Right ventricle myocardium inferior (tissue), 1 donor: ENCODE measurements around the gene CLBA1. TPM values are rescaled to one million over a fixed set of nuclear protein-coding genes. Genes with fewer than 3 reads are reported as not detected.
A peak's percentile ranks its signal among the peaks of the same experiment; 100 is the strongest.

Experiments used
- ATAC-seq: fragments of 200-7000 bp; cut with Tn5 transposase; one replicate; pipeline ENCODE4 v1.9.1; 2020; ENCODE audit warnings: mild to moderate bottlenecking, moderate library complexity
- DNase-seq: peaks from one replicate; pipeline ENCODE4 v3.0.0; 2021; ENCODE audit errors: missing footprints
- intact Hi-C: fragments of 100-400 bp; cut with DNase I; formaldehyde crosslinking; loops from one replicate; pipeline ENCODE4 v1.11.0; 2022
- total RNA-seq: library from RNA; stranded (reverse); fragmentation: NEBNext Ultra II Directional; extraction: Animal tissue kit (Norgen Biotek cat#: 25700); gene quantifications from one replicate; pipeline ENCODE4 v1.2.1, GENCODE V29; 2021
- donor health status: DM: no; HTN: yes; CAD: no; lungs with severe emphysema.

Gene CLBA1
- total RNA-seq, 1 donor from 2014 or later, result 1.9 TPM

DNA sequence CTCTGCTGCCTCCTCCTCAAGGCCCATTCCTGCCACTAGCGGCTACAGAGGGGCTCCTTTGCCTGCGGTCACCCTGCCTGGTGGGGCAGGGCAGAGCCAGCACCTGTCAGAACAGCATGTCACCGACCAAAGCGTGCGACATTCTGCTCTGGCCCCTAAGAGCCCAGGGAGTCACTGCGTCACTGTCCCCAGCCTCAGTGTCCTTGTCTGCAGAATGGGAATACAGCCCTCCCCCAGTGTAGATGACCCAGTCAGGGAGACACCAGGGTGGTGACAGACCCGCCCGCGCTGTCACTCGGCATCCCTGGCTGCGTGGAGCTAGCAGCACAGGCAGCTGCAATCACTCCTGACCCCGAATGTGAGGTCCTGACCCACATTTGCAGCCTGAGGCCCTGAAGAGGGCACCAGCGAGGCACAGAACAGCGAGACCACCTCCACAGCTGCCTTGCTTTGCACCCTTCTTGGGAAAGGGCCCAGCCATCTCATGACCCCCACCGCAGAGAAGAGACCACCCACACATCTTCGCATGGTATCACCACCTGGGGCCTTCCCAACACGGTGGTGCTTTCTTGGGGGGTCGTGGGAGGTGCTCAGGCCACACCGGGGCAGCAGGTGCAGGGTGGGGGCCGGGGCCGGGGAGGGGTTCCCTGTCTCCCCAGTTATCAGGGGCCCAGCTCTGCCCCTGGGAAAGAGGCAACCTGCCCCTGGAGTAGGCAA lies 9.9 kb upstream of the CLBA1 start:
- intact Hi-C loops, result loop anchor here (1.0 to 10.0 kb wide), 3 partner anchors 70 to 209 kb away; partner anchors contain the start of gene NUDT14
- DNase-seq (peak; percentile 43), ATAC-seq (no peak)

DNA sequence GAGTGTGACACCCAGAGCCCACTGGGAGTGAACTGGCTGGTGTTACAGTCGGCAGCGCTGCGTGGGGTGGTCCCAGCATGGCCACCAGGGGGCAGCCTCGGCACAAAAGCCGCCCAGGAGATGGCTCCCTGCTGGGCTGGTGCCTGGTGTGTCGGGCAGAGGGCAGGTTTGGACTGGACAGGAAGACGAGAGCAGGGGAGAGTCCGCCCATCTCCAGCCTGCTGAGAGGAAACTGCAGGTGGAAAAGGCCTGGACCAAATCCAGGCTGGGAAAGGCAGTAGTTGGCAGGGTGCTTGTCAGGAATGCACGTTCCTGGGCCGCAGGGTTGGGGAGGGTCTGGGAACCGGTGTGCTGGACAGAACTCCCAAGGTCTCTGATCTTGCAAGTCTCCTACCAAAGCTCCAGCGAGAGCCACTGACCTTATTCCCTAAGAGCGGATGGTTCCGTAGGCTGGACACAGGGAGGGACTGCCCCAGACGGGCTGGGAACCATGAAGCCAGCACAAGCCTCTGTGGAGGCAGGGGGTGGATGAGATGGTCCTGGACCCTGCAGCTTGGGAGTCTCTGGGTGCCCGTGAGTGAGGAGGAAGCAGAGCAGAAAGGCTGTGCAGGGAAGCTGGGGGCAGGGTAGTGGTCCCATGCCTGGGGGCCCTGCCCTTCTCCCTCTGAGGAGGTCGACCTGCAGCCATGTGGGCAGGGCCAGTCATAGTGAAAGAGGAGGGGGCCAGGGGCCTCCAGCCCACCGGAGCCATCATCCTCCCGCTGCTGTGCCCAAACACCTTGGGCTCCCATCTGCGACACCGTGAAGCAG lies 9.2 kb upstream of the CLBA1 start:
- peak; percentile 74 for ATAC-seq
- intact Hi-C loops, result loop anchor here (1.0 to 10.0 kb wide), 2 partner anchors 69 to 208 kb away; partner anchors contain the start of gene NUDT14
- DNase-seq, result peak; percentile 93

DNA sequence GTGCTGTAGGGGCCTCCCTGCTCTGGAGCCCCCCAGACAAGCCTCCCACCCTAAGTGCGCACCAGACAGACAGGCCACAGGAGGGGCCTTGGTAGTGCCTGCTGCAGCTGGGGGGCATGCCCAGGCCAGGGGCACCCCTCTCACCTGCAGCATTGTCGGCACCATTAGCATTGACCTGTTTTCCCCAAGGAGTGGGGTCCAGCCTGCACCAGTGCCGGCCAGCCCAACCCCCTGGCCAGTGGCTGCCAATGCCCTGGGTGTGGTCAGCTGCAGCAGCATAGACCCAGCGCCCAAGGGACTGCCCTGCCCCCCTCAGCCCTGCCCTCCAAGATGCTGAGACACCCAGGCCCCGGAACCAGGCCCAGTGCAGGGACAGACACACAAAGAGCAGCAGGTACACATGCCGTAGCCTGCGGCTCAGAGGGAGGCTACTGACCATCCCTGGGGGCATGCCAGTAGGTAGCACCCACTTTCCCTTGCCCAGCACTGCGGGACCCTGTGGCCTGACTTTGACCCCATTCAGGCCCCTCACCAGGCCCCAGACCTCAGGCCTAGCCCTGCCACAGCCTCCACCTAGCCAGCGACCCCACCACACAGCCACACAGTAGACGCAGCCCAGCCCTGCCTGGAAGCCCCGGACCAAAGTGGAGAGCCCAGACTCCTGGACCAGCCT lies 8.4 kb upstream of the CLBA1 start:
- intact Hi-C loops, result loop anchor here (10.0 kb wide), 1 partner anchor 208 kb away; the partner anchor contains the start of gene NUDT14
- DNase-seq, result peak; percentile 67
- ATAC-seq, result no peak

DNA sequence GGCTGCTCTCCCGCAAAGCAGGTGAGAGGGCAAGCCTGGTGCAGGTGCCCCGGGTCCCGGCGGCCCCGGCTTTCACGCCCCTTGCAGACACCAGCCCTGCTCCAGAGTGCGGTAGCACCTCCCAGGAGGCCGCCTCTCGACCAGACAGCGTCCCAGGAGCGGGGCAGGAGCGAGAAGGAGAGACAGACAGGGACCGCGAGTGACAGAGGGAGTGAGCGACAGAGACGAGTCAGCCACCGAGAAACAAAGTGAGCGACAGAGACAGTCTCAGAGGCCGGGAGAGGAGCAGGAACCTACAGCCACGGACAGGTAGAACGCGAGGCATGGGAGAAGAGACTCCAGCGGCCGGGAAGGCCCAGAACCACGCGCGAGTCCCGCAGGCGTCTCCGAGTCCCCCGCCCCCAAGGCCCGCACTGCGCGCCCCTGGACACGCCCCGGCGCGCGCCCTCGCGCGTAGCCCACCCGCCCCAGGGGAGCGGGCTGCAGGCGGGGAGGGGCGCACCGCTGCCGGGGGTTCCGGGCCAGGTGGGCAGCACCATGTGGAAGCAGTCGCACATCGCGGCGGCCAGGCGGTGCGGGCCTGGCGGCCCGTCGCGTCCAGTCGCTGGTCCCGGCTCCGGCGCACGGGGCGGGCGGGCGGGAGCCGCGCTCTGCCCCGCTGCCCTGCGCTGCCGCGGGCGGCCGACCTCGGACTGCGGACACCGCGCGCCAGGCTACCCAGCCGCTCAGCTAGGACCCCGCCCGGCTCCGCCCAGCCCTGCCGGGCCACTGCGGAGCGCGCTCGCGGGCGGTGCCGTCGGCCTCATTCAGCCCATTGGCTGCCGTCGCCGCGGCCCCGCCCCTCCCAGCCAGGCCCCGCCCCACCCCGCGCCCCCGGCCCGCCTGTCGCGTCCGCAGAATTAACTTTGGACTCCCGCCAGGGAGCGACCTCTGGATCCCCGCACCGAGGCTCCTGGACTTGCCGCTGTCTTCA lies 7.6 kb upstream of the CLBA1 start, which contains the start of gene AHNAK2:
Gene AHNAK2 (minus strand): TSS at position 694 of the 973 bp plus-strand sequence. CDS start 137 bp downstream, at position 557.
- intact Hi-C loops, result loop anchor here (2.0 to 10.0 kb wide), 2 partner anchors 43 to 207 kb away; partner anchors contain the start of genes CDCA4 and NUDT14
- ATAC-seq (peak; percentile 78), DNase-seq (peak; percentile 90)

DNA sequence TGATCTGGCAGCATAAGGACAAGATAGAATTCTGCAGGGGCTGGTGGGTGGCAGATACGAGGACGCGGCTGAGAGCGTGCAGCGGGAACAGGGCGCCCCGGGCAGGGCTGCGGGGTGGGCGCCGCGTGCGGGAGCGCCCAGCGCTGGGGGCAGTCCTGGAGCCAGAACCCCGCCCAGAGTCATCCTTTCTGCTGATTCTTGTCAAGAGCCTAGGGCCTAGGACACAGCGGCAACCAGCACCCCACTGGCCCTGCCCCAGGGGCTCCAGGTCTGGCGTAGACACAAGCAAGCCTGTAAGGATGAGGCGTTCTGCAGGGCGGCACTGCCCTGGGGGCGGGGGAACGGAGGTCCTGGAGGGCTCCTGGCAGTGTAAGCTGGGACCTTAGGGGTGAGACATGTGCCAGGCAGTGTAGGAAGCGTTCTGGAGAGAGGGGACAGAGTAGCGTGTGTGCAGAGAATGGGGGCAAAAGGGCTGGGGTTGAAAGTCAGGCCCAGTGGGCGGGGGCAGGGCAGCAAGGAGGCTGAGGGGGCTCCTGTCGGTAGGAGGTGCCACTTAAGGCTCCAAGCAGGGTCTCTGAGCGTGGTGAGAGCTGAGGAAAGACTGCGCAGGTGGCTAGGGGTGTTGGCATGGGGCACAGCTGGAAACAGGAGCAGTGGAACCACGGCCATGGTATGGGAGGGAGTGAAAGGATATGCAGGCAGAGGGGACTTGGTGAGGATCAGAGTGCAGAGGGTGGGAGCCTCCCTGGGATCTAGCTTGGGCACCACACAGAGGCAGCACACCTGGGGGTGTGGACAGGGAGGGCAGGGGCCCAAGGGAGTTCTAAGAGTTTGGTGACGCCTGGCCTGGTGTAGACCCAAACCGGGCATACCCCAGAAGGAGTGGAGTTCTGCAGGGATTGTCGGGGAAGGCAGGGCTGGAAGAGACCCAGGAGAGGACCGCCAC lies 6.6 kb upstream of the CLBA1 start:
- DNase-seq (peak; percentile 41), ATAC-seq (no peak)
- intact Hi-C loops, result loop anchor here (2.0 to 10.0 kb wide), 2 partner anchors 42 to 206 kb away; partner anchors contain the start of genes CDCA4 and NUDT14

- ATAC-seq (peak; percentile 43), DNase-seq (peak; percentile 71)
- intact Hi-C loops, result loop anchor here (2.0 to 10.0 kb wide), 2 partner anchors 41 to 205 kb away; partner anchors contain the start of genes CDCA4 and NUDT14
Observed at GRCh38 chr14:104979758-104980610, 5.6 kb upstream of the CLBA1 start.

DNA sequence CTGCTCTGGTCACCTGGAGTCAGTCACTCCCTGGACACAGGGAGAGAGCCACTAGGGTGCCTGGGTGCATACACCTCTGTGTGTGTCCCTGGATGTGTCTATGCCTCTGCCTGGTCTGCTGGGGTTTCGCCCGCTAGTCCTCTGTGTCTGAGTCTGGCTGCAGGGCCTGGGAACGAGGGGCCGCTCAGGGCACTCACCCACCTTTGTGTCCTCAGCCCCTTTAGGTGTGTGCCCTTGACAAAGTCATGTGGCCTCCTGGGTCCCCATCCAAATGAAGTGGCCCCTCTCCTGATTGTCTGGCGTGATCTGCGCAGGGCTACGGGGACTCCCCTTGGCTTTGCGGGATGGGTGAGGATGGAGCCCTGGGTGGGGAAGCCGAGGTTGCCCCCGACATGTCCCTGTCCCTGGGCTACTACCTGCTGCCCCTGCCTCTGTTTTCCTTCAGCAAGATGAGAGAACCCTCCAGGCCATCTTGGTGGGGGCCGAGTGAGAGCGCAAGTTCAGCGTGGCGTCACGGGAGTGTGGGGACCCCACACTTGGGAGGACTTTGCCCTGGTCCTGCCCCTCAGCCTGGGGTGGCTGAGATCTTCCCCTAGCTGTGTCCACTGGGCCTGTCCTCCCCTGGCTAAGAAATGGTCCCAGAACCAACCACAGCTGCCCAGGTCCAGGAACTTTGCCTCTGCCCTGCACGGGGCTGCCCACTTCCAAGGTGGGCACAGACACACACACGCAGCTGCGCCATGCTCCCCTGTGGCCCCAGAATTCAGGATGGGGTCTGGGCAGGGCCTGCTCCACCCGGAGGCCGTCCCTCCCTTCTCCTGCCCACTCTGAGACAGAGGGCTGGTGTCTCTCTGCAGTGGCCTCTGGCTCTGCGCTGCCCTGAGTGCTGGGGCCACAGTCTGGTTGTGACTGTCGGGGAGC lies 4.7 kb upstream of the CLBA1 start:
- DNase-seq (peak; percentile 45), ATAC-seq (no peak)

DNA sequence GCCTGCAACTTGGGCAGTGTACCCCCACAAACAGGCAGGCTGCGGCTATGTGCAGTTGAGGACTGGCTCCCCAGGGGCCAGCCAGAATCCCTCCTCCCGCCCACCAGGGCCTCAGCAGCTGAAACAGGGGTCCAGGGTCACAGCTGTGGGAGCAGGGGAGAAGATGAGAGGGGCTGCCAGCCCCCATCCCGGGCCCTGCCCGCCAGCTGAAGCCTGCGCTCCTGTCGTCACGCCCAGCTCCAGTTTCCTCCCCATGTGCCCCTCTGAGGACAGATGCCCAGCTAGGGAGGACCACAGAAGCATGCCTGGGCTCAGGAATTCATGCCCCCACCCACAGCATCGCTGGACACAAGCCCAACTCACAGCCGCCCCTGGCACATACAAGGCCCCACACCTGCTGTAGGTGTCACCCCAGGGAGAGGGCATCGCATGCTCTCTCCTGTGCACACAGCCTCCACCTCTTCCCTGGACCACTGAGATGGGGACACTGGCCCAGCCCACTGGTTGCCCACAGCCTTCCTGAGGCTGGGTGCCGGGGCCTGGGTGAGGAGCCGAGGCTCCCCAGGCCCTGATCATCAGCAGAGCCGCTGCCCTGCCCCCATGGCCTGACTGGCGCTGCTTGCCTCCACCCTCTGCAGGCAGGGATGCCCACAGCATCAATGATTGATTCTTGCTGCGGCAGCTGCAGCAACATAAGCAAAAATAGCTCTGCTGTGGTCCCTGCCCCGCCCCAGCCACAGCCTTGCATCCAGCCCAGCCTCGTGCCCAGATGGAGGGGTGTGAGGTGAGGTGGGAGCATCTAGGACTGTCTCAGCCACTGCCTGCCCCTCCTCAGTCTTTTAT lies 3.7 kb upstream of the CLBA1 start:
- ATAC-seq, result no peak
- DNase-seq, result peak; percentile 44
- intact Hi-C loops, result no loop called here

More for the DNA sequence above, 4.7 kb upstream of the CLBA1 start:
- intact Hi-C loops, result no loop called here

GRCh38 chr14:104982548-104983230 lies 2.9 kb upstream of the CLBA1 start:
- no peak for ATAC-seq
- intact Hi-C loops, result no loop called here
- DNase-seq, result peak; percentile 55

- ATAC-seq (no peak), DNase-seq (peak; percentile 39)
- intact Hi-C loops, result no loop called here
Observed at GRCh38 chr14:104983231-104983721, 2.3 kb upstream of the CLBA1 start.

DNA sequence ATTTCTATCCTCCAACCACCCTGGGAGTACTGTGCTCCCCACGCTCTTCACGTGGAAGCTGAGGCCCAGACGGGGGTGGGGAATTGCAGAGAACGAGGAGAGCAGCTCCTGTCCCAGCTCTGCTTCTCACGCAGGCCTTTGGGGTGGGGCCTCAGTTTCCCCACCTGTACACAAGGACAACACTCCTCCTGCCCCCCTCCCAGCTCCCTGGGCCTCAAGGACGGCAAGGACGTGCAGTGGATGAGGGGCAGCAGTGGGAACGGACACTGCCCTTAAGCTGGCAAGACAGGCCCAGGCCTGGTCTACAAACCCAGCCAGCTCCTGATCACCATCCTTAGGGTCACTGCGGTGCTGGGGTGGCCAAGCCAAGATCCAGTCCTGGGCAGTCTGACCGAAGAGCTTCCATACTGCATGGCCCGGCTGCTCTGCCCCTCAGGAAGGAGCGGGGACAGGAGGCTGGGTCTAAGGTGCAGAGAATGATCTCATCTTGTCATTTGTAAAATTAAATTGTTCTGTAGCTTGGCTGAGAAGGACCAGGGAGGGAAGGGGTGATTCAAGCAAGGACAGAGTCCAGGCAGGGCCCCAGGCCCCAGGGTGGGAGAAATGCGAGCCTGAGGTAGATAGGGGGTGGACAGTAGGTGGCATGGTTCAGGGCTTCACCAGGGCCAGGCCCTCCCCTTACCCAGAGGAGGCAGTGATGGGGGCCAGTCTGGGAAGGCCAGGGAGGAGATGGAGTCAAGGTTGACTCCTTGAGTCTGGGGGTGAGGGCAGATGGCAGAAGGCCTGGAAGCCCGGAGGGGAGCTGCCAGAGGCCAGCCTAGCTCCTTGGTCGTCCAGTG lies 1.3 kb upstream of the CLBA1 start:
- ATAC-seq, result no peak
- intact Hi-C loops, result no loop called here
- peak; percentile 68 for DNase-seq

DNA sequence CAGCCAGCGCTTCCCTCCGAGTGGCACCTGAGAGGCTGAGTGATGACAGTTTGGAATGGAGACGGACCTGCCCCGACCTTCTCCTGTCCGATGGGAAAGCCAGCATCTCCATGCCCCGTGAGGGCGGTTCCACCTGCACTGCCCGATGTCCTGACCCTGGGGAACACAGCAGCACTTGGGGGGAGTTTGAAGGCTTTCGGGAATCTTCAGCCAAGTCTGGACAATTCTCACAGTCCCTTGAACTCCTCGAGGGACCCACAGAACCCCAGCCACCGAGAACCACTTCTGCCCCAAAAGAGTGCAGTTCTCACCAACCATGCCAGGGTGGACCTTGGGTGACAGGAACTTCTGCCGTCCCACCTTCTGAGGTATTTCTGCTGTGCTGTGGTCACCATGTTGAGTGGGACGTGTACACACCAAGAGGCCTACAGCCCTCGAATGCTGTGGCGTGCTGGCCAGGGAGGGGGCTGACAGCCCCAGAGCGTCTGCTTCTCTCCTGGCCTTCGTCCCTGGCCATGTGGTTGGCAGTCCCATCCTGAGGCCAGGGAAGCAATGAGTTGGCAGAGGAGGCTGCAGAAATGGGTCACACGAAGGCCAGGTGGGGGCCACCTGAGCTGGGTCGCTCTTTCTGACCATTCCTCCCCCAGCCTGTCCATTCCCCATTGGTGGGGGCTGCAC lies 1.0 kb downstream of the CLBA1 start:
- DNase-seq (no peak), ATAC-seq (no peak)
- intact Hi-C loops, result loop anchor here (1.0 kb wide), 1 partner anchor 35 kb away; the partner anchor contains the start of gene CDCA4
